ENCODE measurements around the gene CEACAM18.

- TF ChIP-seq CTCF (IDR thresholded peaks at IDR 0.05) = no peak
- no peak for TF ChIP-seq POLR2A (IDR thresholded peaks at IDR 0.05)
These were observed 19.3 kb downstream of the CEACAM18 start for GRCh38 chr19:51497666-51498065.

Measured in body of pancreas (tissue), 4 donors.